OCI-LY7 (cell line): ENCODE measurements around the gene NKX1-1.

ENCODE experiments used
- EZH2phosphoT487 ChIP-seq: fragments of 200-600 bp; sonication (generic); IDR thresholded peaks from 2 replicates; pipeline ENCODE4 v1.6.1; 2018; ENCODE audit warnings: low read depth, borderline replicate concordance, mild to moderate bottlenecking, mixed run types, antibody characterized with exemption, low read length, moderate library complexity, mixed read lengths
- TF ChIP-seq, protein P1 (sequence below): fragments of 200-600 bp; sonication (generic); conservative IDR thresholded peaks from 2 replicates; pipeline ENCODE4 v1.5.1; 2014; ENCODE audit warnings: mild to moderate bottlenecking, antibody characterized with exemption, low read length, moderate library complexity, mixed read lengths

GRCh38 chr4:1451752-1452122 lies 45.5 kb upstream of the NKX1-1 start:
- no peak for TF ChIP-seq EZH2phosphoT487
- TF ChIP-seq, protein P1, sequence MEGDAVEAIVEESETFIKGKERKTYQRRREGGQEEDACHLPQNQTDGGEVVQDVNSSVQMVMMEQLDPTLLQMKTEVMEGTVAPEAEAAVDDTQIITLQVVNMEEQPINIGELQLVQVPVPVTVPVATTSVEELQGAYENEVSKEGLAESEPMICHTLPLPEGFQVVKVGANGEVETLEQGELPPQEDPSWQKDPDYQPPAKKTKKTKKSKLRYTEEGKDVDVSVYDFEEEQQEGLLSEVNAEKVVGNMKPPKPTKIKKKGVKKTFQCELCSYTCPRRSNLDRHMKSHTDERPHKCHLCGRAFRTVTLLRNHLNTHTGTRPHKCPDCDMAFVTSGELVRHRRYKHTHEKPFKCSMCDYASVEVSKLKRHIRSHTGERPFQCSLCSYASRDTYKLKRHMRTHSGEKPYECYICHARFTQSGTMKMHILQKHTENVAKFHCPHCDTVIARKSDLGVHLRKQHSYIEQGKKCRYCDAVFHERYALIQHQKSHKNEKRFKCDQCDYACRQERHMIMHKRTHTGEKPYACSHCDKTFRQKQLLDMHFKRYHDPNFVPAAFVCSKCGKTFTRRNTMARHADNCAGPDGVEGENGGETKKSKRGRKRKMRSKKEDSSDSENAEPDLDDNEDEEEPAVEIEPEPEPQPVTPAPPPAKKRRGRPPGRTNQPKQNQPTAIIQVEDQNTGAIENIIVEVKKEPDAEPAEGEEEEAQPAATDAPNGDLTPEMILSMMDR, result no peak
